GM12891 (cell line): ENCODE results near the gene OR9G1.

ENCODE experiments used
- PAX5 ChIP-seq: IDR thresholded peaks from 2 replicates; pipeline ENCODE4 v1.6.1; 2011; ENCODE audit warnings: low read length, moderate library complexity, mild to moderate bottlenecking; ENCODE audit not compliant: insufficient read depth, severe bottlenecking
- POLR2A ChIP-seq: IDR thresholded peaks from 2 replicates; pipeline ENCODE4 v1.6.1; 2011; ENCODE audit warnings: low read depth, low read length, control low read depth
- POLR2AphosphoS5 ChIP-seq: IDR thresholded peaks from 2 replicates; pipeline ENCODE4 v1.6.1; 2011; ENCODE audit warnings: low read depth, low read length, control low read depth
- POU2F2 ChIP-seq: IDR thresholded peaks from 2 replicates; pipeline ENCODE4 v1.6.1; 2011; ENCODE audit warnings: low read depth, mild to moderate bottlenecking, control low read depth, low read length, moderate library complexity
- SPI1 ChIP-seq: IDR thresholded peaks from 2 replicates; pipeline ENCODE4 v1.6.1; 2011; ENCODE audit warnings: low read depth, low read length, control low read depth
- TAF1 ChIP-seq: IDR thresholded peaks from 2 replicates; pipeline ENCODE4 v1.6.1; 2011; ENCODE audit warnings: low read depth, low read length, control low read depth

DNA sequence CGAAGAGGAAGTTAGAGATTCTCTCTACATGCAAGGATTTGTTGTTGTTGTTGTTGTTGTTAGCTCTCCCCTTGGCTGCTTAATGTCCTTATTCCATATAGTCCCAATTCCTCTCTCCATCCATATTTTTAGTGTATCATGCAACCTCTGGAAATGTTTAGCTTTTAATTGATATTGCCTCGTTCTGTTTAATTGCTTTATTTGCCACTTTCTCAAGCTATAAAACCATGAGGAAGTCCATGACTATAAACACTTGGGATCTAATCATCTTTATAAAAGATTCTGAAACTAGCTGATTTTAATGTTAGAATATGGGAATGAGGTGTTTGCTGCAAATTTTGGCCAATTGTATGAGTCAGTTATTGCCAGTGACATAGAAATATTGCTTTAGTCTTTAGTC lies 5.5 kb upstream of the OR9G1 start:
- TF ChIP-seq TAF1 (no peak), POLR2A (no peak), SPI1 (no peak), POLR2AphosphoS5 (no peak), PAX5 (no peak), POU2F2 (no peak)
